IMR-90 (cell line): Measurements from ENCODE around the gene PTK7. TPM values are rescaled to one million over a fixed set of nuclear protein-coding genes. Genes with fewer than 3 reads are reported as not detected.

ENCODE experiments used
- ATAC-seq: fragments of 200-7000 bp; cut with Tn5 transposase; 2 replicates; pipeline ENCODE4 v1.9.1; 2020; ENCODE audit warnings: low read depth, mild to moderate bottlenecking, moderate library complexity
- BruUV-seq: library from RNA; stranded (reverse); fragments of 400-500 nt; replicated peaks from 2 replicates; lab custom pipeline; 2021; lab: Mats Ljungman, UMichigan
- CTCF ChIA-PET: fragments of 300-600 bp; formaldehyde crosslinking; extraction: SDS; loops from one replicate; lab custom pipeline; 2021; ENCODE audit warnings: antibody characterized with exemption; lab: Yijun Ruan, JAX
- POLR2A ChIA-PET: fragments of 300-600 bp; sonication (Branson Sonifier 250); formaldehyde crosslinking; loops from one replicate; lab custom pipeline; 2022; ENCODE audit warnings: antibody characterized with exemption; ENCODE audit not compliant: unreplicated experiment; lab: Charles Lee
- DNase-seq: peaks from one replicate; pipeline ENCODE4 v3.0.0; 2013
- H2AFZ ChIP-seq: replicated peaks from 2 replicates; pipeline ENCODE3; 2013; ENCODE audit warnings: low read length, mild to moderate bottlenecking; ENCODE audit not compliant: poor library complexity
- H2AK5ac ChIP-seq: 2 replicates; pipeline ENCODE4 v1.6.1; 2013; ENCODE audit warnings: low read depth, low read length, inconsistent platforms
- H2AK9ac ChIP-seq: replicated peaks from 2 replicates; pipeline ENCODE3; 2013; ENCODE audit warnings: mild to moderate bottlenecking, low read depth, low read length, moderate library complexity; ENCODE audit not compliant: poor library complexity
- H2BK120ac ChIP-seq: 2 replicates; pipeline ENCODE4 v1.6.1; 2013; ENCODE audit warnings: low read depth, low read length, inconsistent platforms
- H2BK15ac ChIP-seq: 3 replicates; pipeline ENCODE4 v1.6.1; 2013; ENCODE audit warnings: low read depth, low read length, inconsistent platforms
- H2BK20ac ChIP-seq: 2 replicates; pipeline ENCODE4 v1.6.1; 2013; ENCODE audit warnings: low read depth, mild to moderate bottlenecking, inconsistent platforms, low read length, moderate library complexity
- H2BK5ac ChIP-seq: 2 replicates; pipeline ENCODE4 v1.6.1; 2013; ENCODE audit warnings: mild to moderate bottlenecking, low read depth, low read length, inconsistent platforms; ENCODE audit not compliant: poor library complexity, severe bottlenecking
- H3K14ac ChIP-seq: replicated peaks from 2 replicates; pipeline ENCODE4 v1.6.1; 2013; ENCODE audit warnings: low read depth, low read length, inconsistent platforms
- H3K18ac ChIP-seq: 2 replicates; pipeline ENCODE4 v1.6.1; 2013; ENCODE audit warnings: low read depth, low read length, control low read depth
- H3K23ac ChIP-seq: 2 replicates; pipeline ENCODE4 v1.6.1; 2013; ENCODE audit warnings: low read depth, low read length, inconsistent platforms
- H3K27ac ChIP-seq: 2 replicates; pipeline ENCODE4 v1.5.1; 2013; ENCODE audit warnings: mild to moderate bottlenecking, control low read depth, low read length; ENCODE audit not compliant: insufficient read depth
- H3K27me3 ChIP-seq: 2 replicates; pipeline ENCODE4 v1.6.1; 2013; ENCODE audit warnings: low read length; ENCODE audit not compliant: control insufficient read depth, insufficient read depth
- H3K36me3 ChIP-seq: 2 replicates; pipeline ENCODE4 v1.6.1; 2013; ENCODE audit warnings: low read length, mixed read lengths; ENCODE audit not compliant: control insufficient read depth, insufficient read depth
- H3K4ac ChIP-seq: 2 replicates; pipeline ENCODE4 v1.6.1; 2013; ENCODE audit warnings: low read depth, low read length, inconsistent platforms
- H3K4me1 ChIP-seq: 2 replicates; pipeline ENCODE4 v1.6.1; 2013; ENCODE audit warnings: low read length, mixed read lengths; ENCODE audit not compliant: control insufficient read depth, insufficient read depth
- H3K4me2 ChIP-seq: 2 replicates; pipeline ENCODE4 v1.6.1; 2013; ENCODE audit warnings: low read depth, mild to moderate bottlenecking, control low read depth, low read length, moderate library complexity
- H3K4me3 ChIP-seq: 2 replicates; pipeline ENCODE4 v1.5.1; 2013; ENCODE audit warnings: low read depth, mild to moderate bottlenecking, control low read depth, low read length, moderate library complexity; ENCODE audit not compliant: insufficient read depth
- H3K56ac ChIP-seq: 2 replicates; pipeline ENCODE4 v1.6.1; 2013; ENCODE audit warnings: low read length, inconsistent platforms; ENCODE audit not compliant: insufficient read depth; ENCODE audit errors: extremely low read depth
- H3K79me1 ChIP-seq, 2 experiments: 2 replicates each; pipeline ENCODE4 v1.6.1; 2013; ENCODE audit warnings: low read length in 2 of 2, inconsistent platforms in 1 of 2, low read depth in 1 of 2
- H3K9ac ChIP-seq: 2 replicates; pipeline ENCODE4 v1.6.1; 2013; ENCODE audit warnings: low read depth, low read length, control low read depth
- H3K9me1 ChIP-seq: 2 replicates; pipeline ENCODE4 v1.6.1; 2013; ENCODE audit warnings: low read length, inconsistent platforms; ENCODE audit not compliant: insufficient read depth
- H3K9me3 ChIP-seq: 2 replicates; pipeline ENCODE4 v1.6.1; 2013; ENCODE audit warnings: low read length; ENCODE audit not compliant: control insufficient read depth, insufficient read depth
- H4K20me1 ChIP-seq: 2 replicates; pipeline ENCODE4 v1.6.1; 2013; ENCODE audit warnings: low read length, inconsistent platforms; ENCODE audit not compliant: insufficient read depth
- H4K5ac ChIP-seq: 2 replicates; pipeline ENCODE4 v1.6.1; 2013; ENCODE audit warnings: mild to moderate bottlenecking, low read depth, low read length, control low read depth
- H4K8ac ChIP-seq, 2 experiments: 2 replicates each; pipeline ENCODE4 v1.6.1; 2013; ENCODE audit warnings: low read depth in 2 of 2, low read length in 2 of 2, control low read depth in 1 of 2, inconsistent platforms in 1 of 2
- H4K91ac ChIP-seq: 2 replicates; pipeline ENCODE4 v1.6.1; 2013; ENCODE audit warnings: low read depth, low read length, inconsistent platforms; ENCODE audit not compliant: insufficient read depth
- BHLHE40 ChIP-seq: fragments of 150-350 bp; IDR thresholded peaks from 2 replicates; pipeline ENCODE4 v1.6.1; 2016; ENCODE audit warnings: mild to moderate bottlenecking, low read depth, low read length
- CHD1 ChIP-seq: IDR thresholded peaks from 2 replicates; pipeline ENCODE4 v1.6.1; 2012; ENCODE audit warnings: low read depth, low read length, improper control_type of control experiment
- CTCF ChIP-seq: conservative IDR thresholded peaks from 2 replicates; pipeline ENCODE4 v1.5.1; 2012; ENCODE audit warnings: mild to moderate bottlenecking, low read depth, low read length, improper control_type of control experiment
- FOS ChIP-seq: fragments of 150-350 bp; IDR thresholded peaks from 2 replicates; pipeline ENCODE4 v1.6.1; 2016; ENCODE audit warnings: low read depth, low read length
- POLR2A ChIP-seq: IDR thresholded peaks from 2 replicates; pipeline ENCODE4 v1.6.1; 2012; ENCODE audit warnings: mild to moderate bottlenecking, low read depth, low read length
- RAD21 ChIP-seq: IDR thresholded peaks from 2 replicates; pipeline ENCODE4 v1.6.1; 2012; ENCODE audit warnings: low read length, improper control_type of control experiment
- SMC3 ChIP-seq: fragments of 150-350 bp; IDR thresholded peaks from 2 replicates; pipeline ENCODE4 v1.6.1; 2016; ENCODE audit warnings: low read depth, mild to moderate bottlenecking, antibody characterized with exemption, low read length, moderate library complexity
- WGBS, 2 experiments: methylation state at CpG; one replicate each; pipeline versions ENCODE4 v1.1.5 to v1.1.7; 2013; ENCODE audit warnings: missing lambda C conversion rate in 2 of 2; ENCODE audit not compliant: insufficient read length in 1 of 2; ENCODE audit errors: extremely low coverage in 2 of 2; 5-methylcytosine and 5-hydroxymethylcytosine counted together
- dilution Hi-C: fragments of 300-500 bp; cut with HindIII; formaldehyde crosslinking; loops from one replicate; pipeline ENCODE4 v1.14.3; 2018; ENCODE audit warnings: low sequenced_read_pairs; ENCODE audit not compliant: unreplicated experiment
- in situ Hi-C: fragments of 300-500 bp; cut with MboI; formaldehyde crosslinking; loops from 3 replicates; pipeline ENCODE4 v1.14.3; 2019; ENCODE audit warnings: low sequenced_read_pairs, inconsistent platforms, mixed read lengths
- intact Hi-C: fragments of 100-400 bp; cut with micrococcal nuclease; formaldehyde crosslinking; loops from 2 replicates; pipeline ENCODE4 v1.10.0; 2022
- polyA plus RNA-seq, 3 experiments: library from polyadenylated mRNA; depleted of rRNA; stranded (reverse); fragments of >200 nt; gene quantifications; 2 replicates each; pipeline ENCODE4 v1.2.3, GENCODE V29; 2012; ENCODE audit warnings: low replicate concordance in 1 of 3
- total RNA-seq: library from RNA; depleted of rRNA; stranded (reverse); fragments of >200 nt; gene quantifications from 2 replicates; pipeline ENCODE4 v1.2.3, GENCODE V29; 2012

PTK7 gene
- total and polyA plus RNA-seq, 2 of the 4 experiments (the other 2 are of a cell fraction) = 47.1 to 142 TPM

- Histone ChIP-seq H4K8ac (no peak overlapping the region), H3K23ac (no peak overlapping the region), H3K4me3 (no peak overlapping the region), H3K9ac (no peak overlapping the region), H3K36me3 (peaks cover 49% of the 10 kb centered on the region), H2AK9ac (no peak overlapping the region), H3K14ac (no peak overlapping the region), H3K4ac (no peak overlapping the region), H2AK5ac (no peak overlapping the region), H3K18ac (no peak overlapping the region), H3K27ac (no peak overlapping the region), H3K9me3 (no peaks in the 10 kb centered on the region), H2BK5ac (no peak overlapping the region), H3K4me2 (no peak overlapping the region), H2BK15ac (no peak overlapping the region), H3K27me3 (no peaks in the 10 kb centered on the region), H3K9me1 (0 out of 2 replicates have a peak, but pooled peaks cover 3% of the 10 kb centered on the region), H3K56ac (no peak overlapping the region), H2BK120ac (no peak overlapping the region), H4K5ac (no peak overlapping the region), H2AFZ (no peak overlapping the region), H3K79me1 (peaks cover 5 to 22% of the 10 kb centered on the region in 2 experiments; a peak in 2 of 4 replicates), H3K4me1 (peaks cover 11% of the 10 kb centered on the region), H2BK20ac (no peak overlapping the region), H4K20me1 (peaks cover 6% of the 10 kb centered on the region; the same call in 1 of the 2 replicates), H4K91ac (no peak overlapping the region)
- dilution Hi-C loops = no loop called here
- POLR2A ChIA-PET = no interaction called here
- no peak for ATAC-seq
- no TSS peak for BruUV-seq
- WGBS, 2 experiments = 100% methylated on average over 2 of the region's 3 CpGs; no CpG with 5 or more reads in 1 of the 2 experiments
- in situ Hi-C loops = loop anchor here (10.0 kb wide), 1 partner anchor 241 kb away; no protein-coding TSS in a partner anchor
- no peak for TF ChIP-seq RAD21
- TF ChIP-seq FOS = no peak
- no peak for TF ChIP-seq SMC3
- no peak for TF ChIP-seq CHD1
- TF ChIP-seq POLR2A = no peak
- TF ChIP-seq CTCF = no peak
- no peak for TF ChIP-seq BHLHE40
- intact Hi-C loops = no loop called here
- CTCF ChIA-PET = no interaction called here
- DNase-seq = no peak
Observed at GRCh38 chr6:43146261-43146660, 70.1 kb downstream of the PTK7 start.
